HG03108 (cell line): ENCODE measurements around the gene PARD6B.
"Not testable (repeated sequence)": the region's sequence is repeated elsewhere in the genome, so short reads cannot be mapped to it uniquely, and the experiment has no call there.

Experiments used
- ATAC-seq: cut with Tn5 transposase; IDR thresholded peaks from one replicate; pipeline ENCODE4 v1.9.1; 2021; ENCODE audit warnings: moderate library complexity; ENCODE audit not compliant: unreplicated experiment

The PARD6B gene, protein sequence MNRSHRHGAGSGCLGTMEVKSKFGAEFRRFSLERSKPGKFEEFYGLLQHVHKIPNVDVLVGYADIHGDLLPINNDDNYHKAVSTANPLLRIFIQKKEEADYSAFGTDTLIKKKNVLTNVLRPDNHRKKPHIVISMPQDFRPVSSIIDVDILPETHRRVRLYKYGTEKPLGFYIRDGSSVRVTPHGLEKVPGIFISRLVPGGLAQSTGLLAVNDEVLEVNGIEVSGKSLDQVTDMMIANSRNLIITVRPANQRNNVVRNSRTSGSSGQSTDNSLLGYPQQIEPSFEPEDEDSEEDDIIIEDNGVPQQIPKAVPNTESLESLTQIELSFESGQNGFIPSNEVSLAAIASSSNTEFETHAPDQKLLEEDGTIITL

DNA sequence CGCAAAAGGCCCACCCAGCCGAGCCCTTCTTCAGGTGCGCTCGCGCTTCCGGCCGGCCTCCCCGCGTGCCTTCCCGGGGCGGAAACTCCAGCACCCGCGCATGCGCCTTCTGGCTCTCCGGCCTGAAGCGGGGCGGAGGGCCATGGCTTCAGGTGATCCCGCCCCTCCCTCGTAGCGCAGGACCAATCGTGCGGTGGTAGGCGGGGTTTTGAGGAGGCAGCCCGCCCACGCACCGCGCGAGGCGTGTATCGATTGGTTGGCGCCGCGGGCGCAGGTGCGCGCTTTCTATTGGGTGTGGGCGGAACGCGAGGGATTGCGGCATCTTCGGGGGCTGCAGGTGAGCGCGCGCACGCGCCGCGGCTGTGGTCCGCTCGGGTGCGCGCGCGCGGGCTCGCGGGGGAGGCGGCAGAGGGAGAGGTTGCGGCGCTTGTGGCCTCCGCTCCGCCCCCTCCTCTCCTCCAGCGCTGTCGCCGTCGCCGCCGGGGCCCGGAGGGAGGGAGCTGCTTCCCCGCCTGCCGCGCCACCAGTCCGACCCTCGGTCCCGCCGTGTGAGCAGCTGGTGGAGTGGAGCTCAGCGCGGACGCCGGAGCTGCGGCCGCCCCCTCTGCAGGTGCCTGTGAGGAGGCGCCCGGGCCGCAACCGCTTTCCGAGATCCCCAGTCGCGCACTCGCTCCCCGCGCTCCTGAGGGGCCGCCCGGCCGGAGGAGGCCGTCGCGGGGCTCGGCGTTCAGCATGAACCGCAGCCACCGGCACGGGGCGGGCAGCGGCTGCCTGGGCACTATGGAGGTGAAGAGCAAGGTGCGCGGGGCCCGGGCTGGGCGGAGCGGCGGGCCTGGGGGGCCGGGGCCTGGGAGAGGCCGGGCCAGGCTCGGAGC, at the start of gene PARD6B:
TSS of gene PARD6B (plus strand) at position 526 of the 875 bp plus-strand sequence. CDS start at position 733, 207 bp downstream.
- ATAC-seq = peak; percentile 86

DNA sequence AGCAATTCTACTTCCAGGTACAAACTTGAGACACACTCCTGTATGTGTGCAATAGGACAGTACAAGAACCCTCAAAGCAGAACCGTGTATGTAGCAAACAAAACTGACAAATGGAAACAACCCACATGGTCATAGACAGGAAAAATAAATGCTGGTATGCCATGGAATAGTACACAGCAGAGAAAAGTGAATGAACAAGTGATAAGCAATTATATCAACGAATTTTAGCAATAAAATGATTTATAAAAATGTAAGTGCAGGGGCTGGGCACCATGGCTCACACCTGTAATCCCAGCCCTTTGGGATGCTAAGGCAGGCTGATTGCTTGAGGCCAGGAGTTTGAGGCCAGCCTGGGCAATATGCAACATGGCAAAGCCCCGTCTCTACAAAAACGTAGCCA, 49.3 kb upstream of the PARD6B start:
- no peak for ATAC-seq

DNA sequence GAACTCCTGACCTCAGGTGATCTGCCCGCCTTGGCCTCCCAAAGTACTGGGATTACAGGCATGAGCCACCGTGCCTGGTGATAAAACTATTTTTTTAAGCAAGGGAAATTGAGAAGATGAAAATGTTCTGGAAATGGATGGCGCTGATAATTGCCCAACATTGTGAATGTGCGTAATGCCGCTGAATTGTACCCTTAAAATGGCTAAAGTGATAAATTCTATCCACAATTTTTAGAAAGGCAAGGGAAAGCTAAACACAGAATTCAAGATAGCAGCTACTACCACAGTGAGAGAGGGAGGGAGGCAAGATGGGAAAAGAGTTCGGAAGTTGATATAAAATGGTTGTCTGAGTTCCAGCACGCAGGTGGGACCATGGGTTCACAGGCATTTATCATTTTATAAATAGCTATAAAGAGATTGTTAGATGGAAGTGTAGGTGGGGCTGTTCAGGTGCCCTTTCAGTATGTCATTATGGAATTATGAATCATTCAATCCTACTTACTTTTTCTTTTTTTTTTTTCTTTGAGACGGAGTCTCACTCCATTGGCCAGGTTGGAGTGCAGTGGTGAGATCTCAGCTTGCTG, 48.3 kb upstream of the PARD6B start:
- no peak for ATAC-seq

DNA sequence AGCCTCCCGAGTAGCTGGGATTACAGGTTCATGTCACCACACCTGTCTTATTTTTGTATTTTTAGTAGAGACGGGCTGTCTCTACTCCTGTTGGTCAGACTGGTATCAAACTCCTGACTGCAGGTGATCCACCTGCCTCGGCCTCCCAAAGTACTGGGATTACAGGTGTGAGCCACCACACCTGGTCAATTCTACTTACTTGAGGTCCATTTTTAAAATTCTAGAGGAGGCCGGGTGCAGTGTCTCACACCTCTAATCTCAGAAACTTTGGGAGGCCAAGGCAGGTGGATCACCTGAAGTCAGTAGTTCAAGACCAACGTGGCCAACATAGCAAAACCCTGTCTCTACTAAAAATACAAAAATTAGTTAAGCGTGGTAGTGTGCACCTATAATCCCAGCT, 47.8 kb upstream of the PARD6B start:
- ATAC-seq = no peak

DNA sequence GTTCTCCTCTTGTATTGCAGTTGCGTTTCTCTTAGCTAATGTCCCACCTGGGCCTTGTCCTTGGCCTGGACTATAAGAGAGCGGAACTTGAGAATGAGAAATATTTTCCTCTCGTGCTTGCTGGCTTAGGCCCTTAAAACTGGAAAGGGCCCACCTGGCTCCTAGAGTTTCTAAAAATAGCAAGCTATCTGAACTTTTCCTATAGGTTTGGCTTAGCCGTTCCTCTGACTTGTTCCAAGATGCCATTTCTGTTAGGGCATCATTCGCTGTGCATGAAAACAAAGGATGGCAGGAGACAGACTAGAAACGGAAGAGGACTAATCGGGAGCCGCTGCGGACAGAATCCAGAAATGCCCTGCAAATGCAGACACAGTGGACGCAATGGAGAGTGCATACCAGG, 44.6 kb upstream of the PARD6B start:
- ATAC-seq = no peak

DNA sequence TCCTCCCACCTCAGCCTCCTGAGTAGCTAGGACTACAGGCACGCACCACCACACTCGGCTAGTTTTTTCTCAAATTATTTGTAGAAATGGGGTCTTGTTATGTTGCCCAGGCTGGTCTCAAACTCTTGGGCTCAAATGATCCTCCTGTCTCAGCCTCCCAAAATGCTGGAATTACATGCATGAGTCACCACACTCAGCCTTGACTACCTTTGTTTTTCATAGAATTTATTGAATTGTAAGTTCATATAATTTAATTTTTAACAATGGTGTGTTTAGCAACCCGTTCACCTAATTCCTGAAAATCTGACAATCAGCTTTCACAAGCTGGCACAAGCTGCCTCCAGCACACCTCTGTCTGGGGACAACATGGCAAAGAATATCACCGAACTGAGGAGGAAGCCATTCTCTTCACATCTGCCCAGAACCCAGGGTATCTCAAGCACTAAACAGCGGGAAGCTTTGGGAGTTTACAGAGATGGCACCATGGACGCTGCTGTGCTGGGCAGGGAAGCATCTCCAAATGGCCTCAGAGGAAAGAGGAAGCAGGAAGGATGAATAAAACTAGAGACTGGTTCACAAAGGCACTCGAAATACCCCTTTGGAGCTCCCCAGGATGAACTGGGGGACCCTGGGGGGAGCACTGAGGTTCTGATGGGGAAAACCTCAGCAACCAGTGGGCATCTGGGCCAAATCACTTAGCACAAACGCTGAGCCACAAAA, 43.0 kb upstream of the PARD6B start:
- no peak for ATAC-seq

DNA sequence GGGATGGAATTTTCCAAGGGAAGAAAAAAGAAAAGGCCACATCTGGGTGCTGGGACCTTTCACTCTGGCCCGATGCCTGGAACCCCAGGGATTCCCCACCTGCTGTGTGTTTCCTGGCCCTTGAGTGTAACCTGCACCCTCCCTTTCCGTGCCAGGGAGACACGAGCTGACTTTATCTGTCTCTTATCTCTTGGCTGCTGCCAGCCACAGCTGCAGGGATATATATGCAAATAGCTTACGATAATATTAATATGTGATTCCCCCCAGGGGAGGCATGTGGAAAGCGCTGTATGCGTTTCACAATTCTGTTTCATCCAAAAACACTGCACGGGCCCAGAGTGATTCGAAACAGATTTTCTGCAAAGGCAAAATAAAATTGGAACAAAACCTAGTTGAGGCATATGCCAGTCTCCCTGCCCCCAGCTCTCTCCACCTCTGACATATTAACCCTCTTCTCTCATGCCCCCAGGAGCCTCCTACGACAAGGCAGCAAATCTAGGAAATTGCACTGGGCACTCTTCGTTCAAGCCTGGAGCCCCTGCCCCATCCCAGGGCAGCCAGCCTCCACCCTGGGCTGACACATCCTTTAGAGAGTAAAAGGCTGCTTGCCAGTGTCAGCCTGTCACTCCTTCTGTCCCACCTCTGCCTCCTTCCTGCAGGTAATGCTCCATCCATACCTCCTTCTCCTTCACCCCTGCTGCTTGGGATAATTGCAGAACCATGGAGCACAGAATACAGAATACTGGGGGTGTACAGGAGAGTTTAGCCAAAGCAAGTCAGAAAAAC, 41.3 kb upstream of the PARD6B start:
- no peak for ATAC-seq

DNA sequence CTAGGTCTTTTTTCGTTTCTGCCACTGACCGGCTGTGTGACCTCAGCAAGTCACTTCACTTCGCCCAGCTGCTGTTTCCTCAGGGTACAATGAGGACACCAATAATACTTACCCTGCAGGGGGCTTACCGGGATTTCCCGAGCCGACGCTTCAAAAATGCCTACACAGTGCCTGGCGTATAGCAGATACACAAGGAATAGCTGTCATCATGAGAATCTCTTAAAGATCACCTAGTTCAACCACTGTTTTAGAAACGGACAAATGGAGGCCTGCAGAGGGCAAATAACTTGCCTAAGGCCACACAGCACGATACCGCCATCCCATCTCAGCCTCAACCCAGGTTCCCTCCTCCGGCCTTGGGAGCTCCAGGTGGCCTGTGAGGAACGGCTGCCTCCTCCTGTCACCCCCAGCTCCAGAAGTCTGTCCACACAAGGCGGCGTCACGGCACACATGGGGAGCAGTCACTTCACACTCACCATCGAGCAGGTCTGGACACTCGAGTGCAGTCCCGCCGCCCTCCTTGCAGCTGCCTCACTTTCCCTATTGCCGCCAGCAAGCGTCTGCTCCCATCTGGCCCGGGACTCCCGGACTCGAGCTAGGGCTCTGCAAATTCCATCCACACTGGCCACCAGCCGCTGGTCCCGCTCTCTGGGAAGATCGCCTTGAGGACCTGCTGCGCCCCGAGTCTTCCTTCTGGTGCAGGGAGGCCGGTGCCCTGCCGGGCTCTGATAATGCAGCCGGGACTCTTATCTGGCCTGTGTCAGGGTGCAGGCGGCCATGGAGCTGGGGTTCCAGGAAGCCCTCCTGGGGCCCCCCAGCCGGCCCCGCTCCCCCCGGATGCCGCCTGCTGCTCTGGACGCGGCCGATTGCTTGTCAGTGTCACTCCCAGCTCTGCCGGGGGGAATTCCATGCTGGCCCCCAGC, 40.5 kb upstream of the PARD6B start, which contains the start of gene RIPOR3:
TSS of gene RIPOR3 (minus strand) at position 893 of the 923 bp plus-strand sequence. CDS start at position 479, 414 bp downstream.
- no peak for ATAC-seq

DNA sequence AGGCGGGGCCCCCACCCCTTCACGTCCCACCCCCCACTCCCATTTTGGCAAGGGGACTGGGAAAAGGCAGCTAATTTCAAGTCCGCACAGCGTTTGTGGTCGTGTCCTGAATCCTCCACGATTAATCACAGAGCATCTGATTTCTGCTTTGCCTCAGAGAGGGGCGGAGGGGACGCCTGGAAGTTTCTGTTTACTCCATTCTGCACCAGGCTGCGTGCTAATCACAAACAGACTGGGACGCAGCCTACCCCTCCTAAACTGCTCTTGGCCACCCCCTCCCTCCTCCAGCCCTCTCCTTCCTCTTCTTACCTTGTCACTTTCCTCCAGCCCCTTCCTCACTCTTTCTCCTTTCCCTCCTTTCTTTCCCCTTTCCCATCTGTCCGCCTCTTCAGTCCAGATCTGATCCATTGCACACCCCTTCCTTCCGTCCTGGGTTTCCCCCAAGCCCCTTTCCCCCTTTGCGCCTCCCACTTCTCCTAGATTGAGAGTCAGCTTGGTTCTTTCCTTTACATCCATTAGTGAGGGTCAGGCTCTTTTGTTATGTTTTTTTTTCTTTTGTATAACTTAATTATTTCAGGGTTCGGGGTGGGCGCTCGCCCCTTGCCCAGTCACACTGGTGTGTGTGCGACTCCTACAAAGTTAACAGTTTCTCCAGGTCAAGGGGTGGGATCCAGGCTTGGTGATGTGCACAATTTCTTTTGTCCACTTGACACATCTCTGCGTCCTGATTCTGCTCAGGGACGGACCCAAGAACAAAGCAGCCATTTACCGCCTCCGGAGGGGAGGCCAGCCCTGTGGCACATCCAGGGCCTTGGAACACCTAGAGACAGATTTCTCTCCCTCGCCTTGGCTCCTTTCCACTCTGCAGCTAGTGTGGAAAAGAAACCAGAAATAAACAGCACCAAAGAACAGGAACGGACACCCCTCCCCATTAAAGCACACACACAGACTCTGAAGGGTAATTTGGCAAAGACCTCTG, 39.5 kb upstream of the PARD6B start:
- ATAC-seq = no peak

DNA sequence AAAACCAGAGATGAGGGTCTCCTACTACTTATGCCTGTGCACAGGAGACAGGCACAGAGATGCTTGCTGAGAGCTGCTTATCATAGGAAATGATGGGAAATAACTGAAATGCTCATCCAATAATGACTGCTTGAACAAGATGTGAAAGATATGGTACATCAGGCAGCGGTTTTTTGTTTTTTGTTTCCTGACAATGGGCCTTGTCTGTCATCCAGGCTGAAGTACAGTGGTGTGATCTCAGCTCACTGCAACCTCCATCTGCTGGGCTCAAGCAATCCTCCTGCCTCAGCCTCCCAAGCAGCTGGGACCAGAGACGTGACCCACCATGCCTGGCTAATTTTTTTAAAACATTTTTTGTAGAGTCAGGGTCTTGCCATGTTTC, 38.8 kb upstream of the PARD6B start:
- ATAC-seq = no peak

DNA sequence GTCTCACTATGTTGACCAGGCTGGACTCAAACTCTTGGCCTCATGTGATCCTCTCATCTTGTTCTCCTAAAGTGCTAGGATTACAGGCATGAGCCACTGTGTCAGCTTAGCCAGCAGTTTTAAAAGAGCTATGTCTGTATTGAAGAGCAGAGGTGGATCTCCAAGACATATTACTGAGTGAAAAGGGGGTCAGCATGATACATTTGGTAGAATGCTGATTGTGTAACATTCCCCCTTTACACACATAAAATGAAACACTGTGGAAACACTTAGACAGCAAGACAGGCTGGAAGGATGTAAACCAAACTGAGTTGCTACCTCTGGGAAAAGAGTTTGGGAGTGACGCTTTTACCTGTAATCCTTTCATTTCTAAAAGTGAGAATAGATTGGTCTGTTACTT, 38.4 kb upstream of the PARD6B start:
- no peak for ATAC-seq

DNA sequence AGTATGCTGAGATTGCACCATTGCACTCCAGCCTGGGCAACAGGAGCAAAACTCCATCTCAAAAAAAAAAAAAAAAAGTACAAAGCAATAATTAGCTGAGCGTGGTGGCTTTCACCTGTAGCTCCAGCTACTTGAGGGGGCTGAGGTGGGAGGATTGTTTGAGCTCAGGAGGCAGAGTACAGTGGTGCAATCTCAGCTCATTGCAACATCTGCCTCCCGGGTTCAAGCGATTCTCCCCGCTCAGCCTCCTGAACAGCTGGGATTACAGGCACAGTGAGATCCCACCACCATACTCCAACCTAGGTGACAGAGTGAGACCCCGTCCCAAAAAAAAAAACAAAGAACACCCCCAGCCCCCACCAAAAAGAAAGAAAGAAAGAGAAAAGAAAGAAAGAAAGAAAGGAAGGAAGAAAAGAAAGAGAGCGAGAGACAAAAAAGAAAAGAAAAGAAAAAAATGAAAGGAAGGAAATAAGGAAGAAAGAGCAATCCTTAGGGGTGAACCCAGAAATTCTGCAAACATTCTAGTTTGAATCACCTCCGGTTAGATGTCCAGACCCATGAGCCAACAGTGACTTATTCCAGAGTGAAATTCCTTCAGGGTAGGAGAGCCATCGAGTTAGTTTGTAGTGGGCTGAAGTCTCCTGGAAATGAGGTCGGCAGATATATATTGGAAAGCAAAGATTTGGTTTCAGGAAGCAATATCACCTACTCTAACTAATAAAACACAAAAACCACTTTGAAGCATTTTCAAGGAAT, 36.8 kb upstream of the PARD6B start:
- ATAC-seq = no peak

DNA sequence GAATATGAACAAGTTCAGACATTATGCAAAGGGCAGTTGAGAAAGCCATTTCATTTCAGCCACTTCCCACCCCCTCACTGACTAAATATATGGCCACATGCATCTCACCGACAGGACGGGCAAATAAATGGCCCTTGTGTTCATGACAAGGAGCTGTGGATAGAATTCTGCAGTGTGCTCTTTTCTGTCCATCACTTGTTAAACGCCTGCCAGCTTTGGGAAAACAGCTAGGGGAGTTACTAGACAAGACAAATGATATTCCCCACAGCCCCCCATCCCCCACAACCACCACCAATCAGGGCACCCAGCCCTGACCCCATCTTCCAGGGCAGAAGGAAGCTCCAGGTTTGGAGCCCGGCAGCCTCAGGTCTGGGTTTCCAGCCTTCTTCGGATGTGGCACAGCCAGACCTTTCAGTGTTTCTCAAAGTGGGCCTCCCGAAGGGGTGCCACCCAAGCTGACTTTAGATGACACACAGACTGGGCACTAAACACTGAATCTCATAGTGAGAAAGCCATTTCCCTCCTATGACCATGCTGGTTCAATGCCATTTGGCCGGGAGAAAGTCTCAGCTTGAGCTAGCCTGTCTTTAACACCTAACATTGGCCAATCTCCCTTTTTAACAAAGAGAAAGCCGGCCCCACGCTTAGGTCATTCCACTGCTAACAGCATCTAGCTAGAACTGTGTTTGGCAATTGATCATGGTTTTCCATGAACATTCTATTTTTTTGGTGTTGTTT, 36.1 kb upstream of the PARD6B start:
- no peak for ATAC-seq

DNA sequence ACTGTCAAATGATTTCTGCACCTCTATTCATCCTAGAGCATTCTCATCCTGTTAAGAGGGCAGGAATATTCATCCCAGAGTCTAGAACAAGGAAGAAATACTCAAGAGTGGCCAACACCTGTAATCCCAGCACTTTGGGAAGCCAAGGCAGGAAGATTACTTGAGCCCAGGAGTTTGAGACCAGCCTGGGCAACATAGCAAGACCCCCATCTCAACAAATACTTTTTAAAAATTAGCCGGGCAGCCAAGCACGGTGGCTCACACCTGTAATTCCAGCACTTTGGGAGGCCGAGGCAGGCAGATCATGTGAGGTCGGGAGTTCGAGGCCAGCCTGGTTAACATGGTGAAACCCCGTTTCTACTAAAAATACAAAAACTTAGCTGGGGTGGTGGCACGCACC, 33.1 kb upstream of the PARD6B start:
- ATAC-seq = not testable (repeated sequence)

DNA sequence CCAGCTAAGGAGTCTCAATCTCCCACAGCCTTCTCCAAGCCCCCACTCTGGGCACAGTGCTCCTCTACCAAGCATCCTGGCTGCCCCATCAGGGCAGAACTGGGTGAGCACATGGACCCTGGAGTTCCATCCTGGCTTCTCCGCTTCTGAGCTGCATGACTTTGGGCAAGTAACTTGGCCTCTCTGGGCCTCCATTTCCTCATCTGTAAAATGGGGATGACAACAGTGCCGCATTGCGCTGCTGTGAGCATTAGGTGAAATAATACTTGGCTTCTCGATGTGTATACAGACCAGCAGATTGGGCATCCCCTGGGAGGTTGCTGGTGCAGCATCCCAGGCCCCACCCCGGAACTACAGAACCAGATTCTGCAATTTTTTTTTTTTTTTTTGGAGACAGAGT, 31.7 kb upstream of the PARD6B start:
- ATAC-seq = no peak
